Spleen (tissue), 7 donors: ENCODE results near the gene FHIT.

ENCODE experiments used
- CTCF ChIP-seq, 11 experiments: fragments of 200-600 bp in 7 of 11; fragments of 450-650 bp in 4 of 11; sonication (generic) in 4 of 11; IDR thresholded peaks in 8 of 11; conservative IDR thresholded peaks in 3 of 11; 1 replicate in 7 of 11; 2 replicates in 4 of 11; pipeline versions ENCODE4 v1.4.0 to v1.8.0; 2016 to 2021; ENCODE audit warnings: antibody characterized with exemption in 11 of 11, inconsistent platforms in 4 of 11, mild to moderate bottlenecking in 1 of 11
- POLR2AphosphoS5 ChIP-seq, 3 donors: sonication (generic); formaldehyde crosslinking; IDR thresholded peaks; one replicate each; pipeline ENCODE4 v1.5.1; 2017; ENCODE audit warnings: antibody characterized with exemption in 3 of 3
- donor health status: DM: no; HTN: no; CAD: no; lungs with moderate emphysema.
- donor health status: DM: no; HTN: no; CAD: no.
- donor health status: DM: no; HTN: no; CAD: no.

- TF ChIP-seq CTCF (IDR thresholded peaks at IDR 0.05 in 8 of 11, conservative IDR thresholded peaks at IDR 0.05 in 3 of 11) (no peak), POLR2AphosphoS5 (IDR thresholded peaks at IDR 0.05) (no peak)
Observed at GRCh38 chr3:60160822-60161748, 1090.2 kb downstream of the FHIT start.
